ENCODE results near the gene PLA2G6.

DNA sequence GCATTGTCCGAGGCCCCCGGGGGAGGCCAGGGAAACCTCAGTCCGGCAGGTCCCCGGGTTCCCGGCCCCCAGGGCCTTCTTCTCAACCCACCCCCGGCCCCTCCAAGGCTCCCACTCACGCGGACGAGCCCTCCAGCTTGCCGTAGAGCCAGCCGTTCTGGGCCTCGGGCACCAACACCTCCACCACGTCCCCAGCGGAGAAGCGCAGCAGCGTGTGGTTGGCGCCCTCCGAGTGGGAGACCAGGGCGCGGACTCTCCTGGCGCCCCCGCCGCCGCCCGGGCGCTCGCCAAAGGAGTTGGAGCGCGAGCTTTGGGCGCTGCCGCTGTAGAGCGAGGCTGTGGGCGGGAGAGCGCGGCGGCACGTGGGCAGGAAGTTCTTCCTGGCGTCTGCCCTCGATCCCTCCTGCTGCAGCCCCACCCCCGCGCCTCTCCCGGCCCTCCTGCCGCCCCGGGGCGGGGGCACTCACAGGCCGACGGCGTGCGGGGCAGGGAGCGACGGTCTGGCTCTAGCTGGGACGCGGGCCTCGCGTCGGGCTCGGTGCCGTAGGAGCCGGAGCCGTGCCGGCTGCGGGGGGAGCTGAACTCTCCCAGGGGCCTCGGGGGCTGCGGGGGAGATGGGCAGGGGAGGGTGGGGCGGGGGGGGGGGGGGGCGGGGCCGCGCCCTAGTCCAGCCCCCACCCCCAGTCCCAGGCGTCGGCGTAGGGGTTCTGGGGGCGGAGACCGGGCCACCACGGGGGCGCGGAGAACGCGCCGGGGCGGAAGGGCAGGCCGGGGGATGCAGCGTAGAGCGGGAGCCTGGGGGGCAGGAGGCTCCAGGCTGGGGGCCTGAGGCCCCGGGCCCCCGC is 92.8 kb downstream of the PLA2G6 start:
- TF ChIP-seq POLR2AphosphoS5 (IDR thresholded peaks at IDR 0.05; ENCODE audit: low read depth, low read length) (no peak), REST (IDR thresholded peaks at IDR 0.05; ENCODE audit: insufficient read depth in 1 of 2, low read depth in 2 of 2, low read length in 2 of 2) (no peak), SIN3A (IDR thresholded peaks at IDR 0.05; ENCODE audit: borderline replicate concordance, insufficient read depth, low read length) (no peak), TAF1 (IDR thresholded peaks at IDR 0.05; ENCODE audit: borderline replicate concordance, insufficient read depth, low read length) (no peak)
